Skeletal muscle satellite cell (primary cell): ENCODE results near the gene ZNF569. TPM values are rescaled to one million over a fixed set of nuclear protein-coding genes. Genes with fewer than 3 reads are reported as not detected.

ENCODE experiments used
- H3K27me3 ChIP-seq: 2 replicates; pipeline ENCODE4 v1.7.0; 2013; ENCODE audit warnings: low read length; ENCODE audit not compliant: control insufficient read depth, insufficient read depth
- H3K36me3 ChIP-seq: 2 replicates; pipeline ENCODE4 v1.7.0; 2013; ENCODE audit warnings: mild to moderate bottlenecking, control low read depth, low read length; ENCODE audit not compliant: insufficient read depth
- H3K4me1 ChIP-seq: 2 replicates; pipeline ENCODE4 v1.7.0; 2013; ENCODE audit warnings: low read length; ENCODE audit not compliant: control insufficient read depth, insufficient read depth
- H3K4me2 ChIP-seq: 2 replicates; pipeline ENCODE4 v1.7.0; 2013; ENCODE audit warnings: mild to moderate bottlenecking, low read length
- H3K4me3 ChIP-seq: 2 replicates; pipeline ENCODE4 v1.7.0; 2013; ENCODE audit warnings: low read length
- H3K9ac ChIP-seq: 2 replicates; pipeline ENCODE4 v1.7.0; 2013; ENCODE audit warnings: mild to moderate bottlenecking, low read depth, low read length, moderate library complexity
- H3K9me3 ChIP-seq: replicated peaks from 2 replicates; pipeline ENCODE4 v1.7.0; 2013; ENCODE audit warnings: mild to moderate bottlenecking, control low read depth, low read length
- total RNA-seq: library from RNA; depleted of rRNA; stranded (reverse); fragments of >200 nt; gene quantifications from 2 replicates; pipeline ENCODE4 v1.2.3, GENCODE V29; 2012; rRNA removed

Gene ZNF569
- total RNA-seq: 4.8 and 7.0 TPM in 2 replicates

DNA sequence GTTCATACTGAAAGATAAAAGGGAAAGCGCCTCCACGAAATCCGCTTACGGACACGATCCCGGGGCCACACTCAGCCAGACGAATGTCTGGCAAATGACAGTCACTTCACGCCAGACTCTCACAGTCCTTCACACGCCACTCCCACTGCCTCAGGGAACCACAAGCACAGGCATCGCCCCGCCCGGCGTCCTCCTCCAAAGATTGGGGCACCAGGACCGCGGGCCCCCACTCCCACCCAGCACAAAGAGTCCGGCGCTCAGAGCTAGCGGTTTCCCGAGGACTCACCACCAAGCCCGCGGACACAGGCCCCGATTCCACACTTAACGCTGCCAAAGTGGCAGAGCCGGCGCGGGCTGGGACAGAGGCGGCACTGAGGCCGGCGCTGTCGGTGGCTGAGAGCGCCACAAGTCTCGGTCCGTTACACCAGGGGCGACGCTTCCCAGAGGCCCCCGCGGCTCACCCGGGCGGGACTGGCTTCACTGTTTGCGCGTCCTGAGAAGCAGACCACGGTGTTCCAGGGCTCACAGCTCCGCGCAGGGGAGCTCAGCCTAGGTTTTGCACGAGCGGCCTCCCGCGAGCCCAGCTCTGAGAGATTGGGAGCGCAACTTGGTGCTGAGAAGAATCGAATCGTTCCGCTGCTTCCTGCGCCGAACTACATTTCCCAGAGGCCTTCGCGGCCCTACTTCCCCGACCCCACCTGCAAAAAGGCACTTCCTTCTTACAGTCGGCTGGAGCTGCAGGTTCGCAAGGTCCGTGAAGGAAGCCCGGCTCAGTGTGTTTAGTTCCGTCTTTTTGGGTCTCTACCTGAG, at the start of gene ZNF569:
ZNF569 (minus strand) TSS at position 647 of the 810 bp plus-strand sequence. CDS start 22,523 bp downstream, outside the sequence.
- no peaks in the 10 kb centered on the region for H3K27me3 ChIP-seq
- no peaks in the 10 kb centered on the region for H3K9me3 ChIP-seq
- peak within 1 kb of the TSS; percentile 94 for H3K4me2 ChIP-seq
- peak within 1 kb of the TSS; percentile 88 for H3K9ac ChIP-seq
- peaks cover 29% of the 10 kb centered on the region for H3K36me3 ChIP-seq
- H3K4me3 ChIP-seq: peak within 1 kb of the TSS; percentile 85
- peaks cover 5% of the 10 kb centered on the region for H3K4me1 ChIP-seq

DNA sequence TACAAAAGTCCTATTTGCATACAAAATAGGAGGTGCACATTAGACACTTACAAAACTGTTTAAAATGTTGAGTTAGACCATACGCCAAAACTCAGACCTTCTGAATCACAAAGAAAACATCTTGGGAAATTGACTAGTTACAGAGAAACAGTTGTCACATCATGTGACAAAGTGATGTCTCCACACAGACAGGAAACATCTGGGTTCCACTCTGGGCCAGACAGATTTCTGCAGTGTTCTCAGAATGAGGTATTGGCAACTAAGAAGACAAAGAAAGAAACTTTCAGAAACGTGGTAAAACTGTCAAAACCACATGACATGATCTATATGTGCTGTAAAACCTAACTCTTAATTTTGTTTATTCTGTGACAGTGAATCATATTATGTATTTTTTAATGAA, 46.2 kb upstream of the ZNF569 start:
- no peaks in the 10 kb centered on the region for H3K4me1 ChIP-seq
- H3K36me3 ChIP-seq: no peaks in the 10 kb centered on the region
- H3K4me3 ChIP-seq: no peak overlapping the region
- H3K4me2 ChIP-seq: no peak overlapping the region
- H3K27me3 ChIP-seq: no peaks in the 10 kb centered on the region
- H3K9me3 ChIP-seq: no peaks in the 10 kb centered on the region
- H3K9ac ChIP-seq: no peak overlapping the region

DNA sequence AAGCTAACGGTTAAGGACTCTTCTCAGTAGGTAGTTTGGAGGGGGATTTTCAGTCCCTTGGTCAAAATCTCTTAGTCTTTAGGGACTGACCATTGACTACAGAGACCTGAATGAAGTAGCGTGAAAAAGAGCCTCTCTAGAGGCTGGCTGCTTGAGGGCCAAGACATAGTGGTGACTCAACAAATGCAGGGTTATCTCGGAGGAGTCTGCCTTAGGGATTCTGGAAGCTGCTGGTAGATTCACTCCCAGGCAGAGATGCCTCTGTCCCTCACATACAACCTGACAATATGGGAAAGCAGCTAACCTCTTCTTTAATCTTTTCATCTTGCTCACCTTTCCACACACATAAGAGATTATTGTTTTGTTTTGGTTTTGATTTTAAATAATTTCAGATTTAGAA, 44.6 kb upstream of the ZNF569 start:
- H3K9ac ChIP-seq: no peak overlapping the region
- no peaks in the 10 kb centered on the region for H3K27me3 ChIP-seq
- no peak overlapping the region for H3K4me2 ChIP-seq
- no peaks in the 10 kb centered on the region for H3K4me1 ChIP-seq
- no peaks in the 10 kb centered on the region for H3K9me3 ChIP-seq
- H3K4me3 ChIP-seq: no peak overlapping the region
- H3K36me3 ChIP-seq: no peaks in the 10 kb centered on the region

DNA sequence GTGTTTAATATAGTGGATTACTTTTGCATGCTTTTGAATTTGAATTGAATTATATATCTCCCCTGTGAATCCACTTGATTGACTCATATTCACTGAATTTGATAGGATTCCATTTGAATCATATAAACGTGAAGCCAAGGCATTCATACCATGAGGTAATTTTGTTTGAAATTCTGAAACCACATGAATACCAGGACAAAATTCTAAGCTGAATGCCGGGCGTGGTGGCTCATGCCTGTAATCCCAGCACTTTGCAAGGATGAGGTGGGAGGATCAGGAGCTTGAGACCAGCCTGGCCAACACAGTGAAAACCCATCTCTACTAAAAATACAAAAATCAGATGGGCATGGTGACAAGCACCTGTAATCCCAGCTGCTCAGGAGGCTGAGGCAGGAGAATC, 43.9 kb upstream of the ZNF569 start:
- Histone ChIP-seq H3K4me2 (no peak overlapping the region), H3K4me3 (no peak overlapping the region), H3K27me3 (no peaks in the 10 kb centered on the region), H3K9ac (no peak overlapping the region), H3K36me3 (no peaks in the 10 kb centered on the region), H3K9me3 (no peaks in the 10 kb centered on the region), H3K4me1 (no peaks in the 10 kb centered on the region)

DNA sequence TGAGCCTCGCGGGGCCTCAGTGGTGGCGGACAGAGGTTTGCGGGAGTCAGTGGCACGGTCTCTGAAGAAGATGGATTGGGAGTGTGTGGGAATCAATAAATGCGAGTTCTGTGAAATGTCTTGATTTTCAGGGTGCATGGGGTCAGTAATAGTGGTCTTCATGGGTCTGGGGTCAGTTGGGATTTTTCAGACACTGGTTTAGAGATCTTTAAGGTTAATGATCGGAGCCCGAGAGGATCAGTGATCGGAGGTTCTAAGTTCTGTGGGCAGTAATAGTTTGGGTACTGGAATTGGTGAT, 39.9 kb upstream of the ZNF569 start:
- peak overlapping the region; percentile 80 for H3K4me3 ChIP-seq
- no peaks in the 10 kb centered on the region for H3K9me3 ChIP-seq
- H3K9ac ChIP-seq: peak overlapping the region; percentile 82
- no peaks in the 10 kb centered on the region for H3K36me3 ChIP-seq
- H3K4me1 ChIP-seq: no peaks in the 10 kb centered on the region
- peak overlapping the region; percentile 84 for H3K4me2 ChIP-seq
- no peaks in the 10 kb centered on the region for H3K27me3 ChIP-seq

DNA sequence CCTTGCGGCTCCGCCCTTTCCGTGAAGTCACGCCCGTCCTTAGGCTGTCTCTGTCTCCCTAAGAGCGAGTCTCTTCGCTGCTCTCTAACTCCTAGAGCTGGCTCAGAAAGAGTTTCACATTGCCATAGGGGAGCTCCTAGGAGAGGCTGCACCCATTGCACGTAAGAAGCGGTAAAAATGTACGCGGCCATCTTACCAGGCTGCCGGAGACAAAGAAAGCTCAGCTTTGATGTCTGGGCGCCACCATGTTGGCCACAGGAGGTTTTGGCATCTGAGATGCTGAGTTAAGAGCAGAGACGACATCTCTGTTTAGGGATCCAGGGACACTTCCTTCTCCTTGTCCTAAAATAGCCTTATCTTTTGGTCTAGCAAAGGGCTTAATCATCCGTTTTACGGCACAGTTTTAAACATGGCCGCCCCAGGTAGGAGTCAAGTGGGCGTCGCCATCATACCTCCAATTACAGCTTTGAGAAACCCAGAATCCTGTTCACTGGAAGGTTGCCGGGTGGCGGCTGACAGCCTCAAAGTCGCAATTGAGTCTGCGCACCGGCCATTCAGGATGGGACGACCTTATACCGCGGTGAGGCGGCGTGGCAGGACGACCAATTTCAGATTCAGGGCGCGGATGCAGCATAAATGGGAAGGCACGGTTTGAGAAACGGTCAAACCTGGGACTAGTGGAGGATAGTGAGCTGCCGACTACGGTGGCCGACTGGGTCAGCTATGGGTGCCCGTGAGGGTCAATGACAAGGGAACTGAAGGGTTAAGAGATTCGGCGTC, 39.3 kb upstream of the ZNF569 start, which contains the start of gene ZNF793:
ZNF793 (plus strand) TSS at position 553 of the 780 bp plus-strand sequence. CDS start 16,501 bp downstream, outside the sequence.
- H3K4me3 ChIP-seq: peak within 1 kb of the TSS; percentile 80
- peak within 1 kb of the TSS; percentile 82 for H3K9ac ChIP-seq
- no peaks in the 10 kb centered on the region for H3K27me3 ChIP-seq
- H3K9me3 ChIP-seq: no peaks in the 10 kb centered on the region
- peak within 1 kb of the TSS; percentile 84 for H3K4me2 ChIP-seq
- H3K36me3 ChIP-seq: no peaks in the 10 kb centered on the region
- H3K4me1 ChIP-seq: no peaks in the 10 kb centered on the region

DNA sequence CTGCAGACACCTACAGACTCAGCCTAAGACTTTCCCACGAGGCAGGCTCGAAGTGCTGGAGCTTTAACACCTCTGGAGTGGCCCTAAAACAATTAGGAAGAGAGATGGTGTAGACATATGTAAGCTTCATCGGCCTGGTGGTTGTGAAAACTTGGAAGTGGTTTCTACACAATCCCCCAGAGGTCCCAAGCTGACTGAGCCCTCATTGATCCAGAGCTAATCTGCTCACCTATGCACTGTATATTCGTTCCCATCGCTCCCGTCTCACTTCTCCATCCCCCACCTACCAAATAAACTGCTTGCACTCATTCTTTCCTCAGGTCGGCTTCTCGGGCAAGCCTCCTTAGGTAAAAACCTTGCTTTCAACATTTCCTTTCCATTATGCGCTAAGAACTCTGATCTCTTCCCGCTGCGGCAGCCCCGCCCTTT, 38.7 kb upstream of the ZNF569 start:
- Histone ChIP-seq H3K4me3 (peak overlapping the region; percentile 80), H3K27me3 (no peaks in the 10 kb centered on the region), H3K9ac (peak overlapping the region; percentile 82), H3K36me3 (no peaks in the 10 kb centered on the region), H3K4me1 (no peaks in the 10 kb centered on the region), H3K4me2 (peak overlapping the region; percentile 84), H3K9me3 (no peaks in the 10 kb centered on the region)

DNA sequence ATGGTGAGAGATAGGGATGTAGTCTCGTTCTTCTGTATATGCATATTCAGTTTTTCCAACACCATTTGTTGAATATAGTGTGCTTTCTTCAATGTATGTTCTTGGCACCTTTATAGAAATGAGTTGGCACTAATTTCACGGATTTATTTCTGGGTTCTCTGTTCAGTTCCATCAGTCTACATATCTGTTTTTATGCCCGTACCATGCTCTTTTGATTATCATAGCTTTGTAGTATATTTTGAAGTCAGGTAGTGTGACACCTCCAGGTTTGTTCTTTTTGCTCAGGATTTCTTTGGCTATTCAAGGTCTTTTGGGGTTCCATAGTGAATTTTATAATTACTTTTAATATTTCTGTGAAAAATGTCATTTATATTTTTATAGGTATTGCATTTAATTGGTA, 25.0 kb upstream of the ZNF569 start:
- no peak overlapping the region for H3K4me3 ChIP-seq
- H3K4me2 ChIP-seq: no peak overlapping the region
- no peak overlapping the region for H3K9ac ChIP-seq
- no peaks in the 10 kb centered on the region for H3K36me3 ChIP-seq
- peaks cover 21% of the 10 kb centered on the region for H3K9me3 ChIP-seq
- H3K27me3 ChIP-seq: no peaks in the 10 kb centered on the region
- H3K4me1 ChIP-seq: no peaks in the 10 kb centered on the region

DNA sequence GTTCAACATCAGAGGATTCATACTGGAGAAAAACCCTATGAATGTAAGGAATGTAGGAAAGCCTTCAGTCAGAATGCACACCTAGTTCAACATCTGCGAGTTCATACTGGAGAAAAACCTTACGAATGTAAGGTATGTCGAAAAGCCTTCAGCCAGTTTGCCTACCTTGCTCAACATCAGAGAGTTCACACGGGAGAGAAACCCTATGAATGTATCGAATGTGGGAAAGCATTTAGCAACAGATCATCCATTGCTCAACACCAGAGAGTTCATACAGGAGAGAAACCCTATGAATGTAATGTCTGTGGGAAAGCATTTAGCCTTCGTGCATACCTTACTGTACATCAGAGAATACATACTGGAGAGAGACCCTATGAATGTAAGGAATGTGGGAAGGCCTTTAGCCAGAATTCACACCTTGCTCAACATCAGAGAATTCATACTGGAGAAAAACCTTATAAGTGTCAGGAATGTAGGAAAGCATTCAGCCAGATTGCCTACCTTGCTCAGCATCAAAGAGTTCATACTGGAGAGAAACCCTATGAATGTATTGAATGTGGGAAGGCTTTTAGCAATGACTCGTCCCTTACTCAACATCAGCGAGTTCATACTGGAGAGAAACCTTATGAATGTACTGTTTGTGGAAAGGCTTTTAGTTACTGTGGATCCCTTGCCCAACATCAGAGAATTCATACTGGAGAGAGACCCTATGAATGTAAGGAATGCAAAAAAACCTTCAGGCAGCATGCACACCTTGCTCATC, 17.3 kb upstream of the ZNF569 start:
- Histone ChIP-seq H3K4me2 (no peak overlapping the region), H3K4me3 (no peak overlapping the region), H3K36me3 (peaks cover 40% of the 10 kb centered on the region), H3K4me1 (no peaks in the 10 kb centered on the region), H3K27me3 (no peaks in the 10 kb centered on the region), H3K9me3 (peaks cover 57% of the 10 kb centered on the region), H3K9ac (no peak overlapping the region)

DNA sequence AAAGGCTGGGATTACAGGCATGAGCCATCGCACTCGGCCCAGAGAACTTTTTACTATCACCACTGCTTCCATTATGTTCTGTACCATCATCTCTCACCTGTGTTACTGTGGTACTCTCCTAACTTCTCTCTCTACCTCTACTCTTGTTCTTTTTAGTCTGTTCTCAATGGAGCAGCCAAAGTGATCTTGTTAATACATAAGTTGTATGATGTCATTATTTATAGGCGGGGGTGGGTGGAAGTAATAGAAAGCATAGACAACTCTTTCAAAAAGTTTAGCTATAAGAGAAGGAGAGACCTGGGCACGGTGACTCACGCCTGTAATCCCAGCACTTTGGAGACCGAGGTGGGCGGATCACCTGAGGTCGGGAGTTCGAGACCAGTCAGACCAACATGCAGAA, 4.9 kb upstream of the ZNF569 start:
- Histone ChIP-seq H3K27me3 (no peaks in the 10 kb centered on the region), H3K9me3 (peaks cover 9% of the 10 kb centered on the region), H3K4me2 (no peak overlapping the region), H3K9ac (no peak overlapping the region), H3K4me3 (no peak overlapping the region), H3K4me1 (peaks cover 5% of the 10 kb centered on the region), H3K36me3 (peaks cover 41% of the 10 kb centered on the region)

DNA sequence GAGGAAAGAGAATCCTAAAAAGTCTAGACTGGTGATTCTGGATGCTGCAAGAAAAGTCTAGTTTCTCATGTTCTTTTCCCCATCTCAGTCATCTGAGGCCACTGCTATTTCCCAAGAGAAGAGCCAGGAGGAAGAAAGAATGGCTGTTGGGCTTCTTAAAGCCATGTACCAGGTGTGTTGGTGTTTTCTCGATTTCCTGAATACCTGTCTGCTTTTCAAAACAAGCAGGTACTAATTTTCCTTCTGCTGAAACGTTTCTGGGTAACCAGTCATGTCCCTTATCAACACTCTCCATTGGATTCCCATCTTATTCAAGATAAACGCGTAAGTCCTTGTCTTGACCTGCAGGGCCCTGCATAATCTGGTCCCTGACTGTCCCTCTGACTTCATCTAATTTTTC, 3.0 kb upstream of the ZNF569 start:
- Histone ChIP-seq H3K27me3 (no peaks in the 10 kb centered on the region), H3K9ac (peak overlapping the region; percentile 78), H3K4me1 (peaks cover 5% of the 10 kb centered on the region), H3K9me3 (peaks cover 7% of the 10 kb centered on the region), H3K4me2 (peak overlapping the region; percentile 94), H3K36me3 (peaks cover 22% of the 10 kb centered on the region), H3K4me3 (peak overlapping the region; percentile 85)
